Measurements from ENCODE around the gene OGDHL.
"Not testable (repeated sequence)": the region's sequence is repeated elsewhere in the genome, so short reads cannot be mapped to it uniquely, and the experiment has no call there.

The OGDHL gene

GRCh38 chr10:49761789-49762565, at the start of gene OGDHL:
Gene OGDHL (minus strand): TSS chr10:49762323. CDS start chr10:49758592, 3,731 bp downstream.
- peak; percentile 86 for DNase-seq

- DNase-seq = no peak
Observed at GRCh38 chr10:49803988-49804387, 41.9 kb upstream of the OGDHL start.

DNA sequence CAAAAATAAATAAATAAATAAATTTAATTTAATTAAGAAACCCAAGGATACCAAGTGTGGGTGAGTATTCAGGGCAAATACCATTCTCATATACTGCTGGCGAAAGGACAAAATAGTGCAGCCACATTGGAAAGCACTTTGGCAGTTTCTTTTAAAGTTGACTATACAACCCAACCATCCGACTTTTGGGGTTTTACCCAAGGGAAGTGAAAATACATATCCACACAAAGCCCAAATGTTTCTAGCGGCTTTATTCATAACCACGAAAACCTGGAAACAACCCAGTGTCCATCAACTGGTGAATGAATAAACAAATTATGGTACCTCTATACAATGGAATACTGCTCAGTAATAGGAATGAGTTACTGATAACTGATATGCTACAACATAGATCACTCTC, 36.2 kb upstream of the OGDHL start:
- no peak for DNase-seq

DNA sequence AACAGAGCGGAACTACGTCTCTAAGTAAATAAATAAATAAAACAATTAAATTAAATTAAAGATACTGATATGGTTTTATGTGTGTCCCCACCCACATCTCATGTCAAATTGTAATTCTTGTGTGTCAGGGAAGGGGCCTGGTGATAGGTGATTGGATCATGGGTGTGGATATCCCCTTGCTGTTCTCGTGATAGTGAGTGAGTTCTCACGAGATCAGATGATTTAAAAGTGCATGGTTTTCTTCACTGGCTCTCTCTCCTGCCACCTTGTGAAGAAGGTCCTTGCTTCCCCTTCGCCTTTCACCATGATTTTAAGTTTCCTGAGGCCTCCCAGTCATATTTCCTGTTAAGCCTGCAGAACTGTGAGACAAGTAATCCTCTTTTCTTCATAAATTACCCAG, 29.0 kb upstream of the OGDHL start:
- no peak for DNase-seq

DNA sequence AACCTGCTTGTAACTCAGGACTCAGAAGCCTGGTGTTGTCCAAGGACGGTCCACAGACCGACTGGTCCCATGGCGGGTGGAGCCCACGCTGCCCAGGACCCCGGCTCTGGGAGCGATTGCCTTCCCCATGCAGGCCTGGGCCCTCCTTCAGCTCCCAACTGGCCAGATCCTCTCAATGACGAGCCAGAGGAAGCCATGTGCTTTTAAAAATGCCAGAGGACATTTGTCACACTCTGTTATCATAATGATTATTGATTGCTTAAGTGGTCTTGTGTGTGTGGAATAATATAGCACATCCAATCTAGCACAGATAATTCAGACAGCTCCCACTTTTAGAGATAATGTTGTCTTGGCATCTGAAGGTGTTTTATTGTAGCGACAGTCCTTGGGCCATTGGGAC, 22.6 kb upstream of the OGDHL start:
- DNase-seq = peak; percentile 50

- no peak for DNase-seq
Observed at GRCh38 chr10:49783645-49784044, 21.5 kb upstream of the OGDHL start.

DNA sequence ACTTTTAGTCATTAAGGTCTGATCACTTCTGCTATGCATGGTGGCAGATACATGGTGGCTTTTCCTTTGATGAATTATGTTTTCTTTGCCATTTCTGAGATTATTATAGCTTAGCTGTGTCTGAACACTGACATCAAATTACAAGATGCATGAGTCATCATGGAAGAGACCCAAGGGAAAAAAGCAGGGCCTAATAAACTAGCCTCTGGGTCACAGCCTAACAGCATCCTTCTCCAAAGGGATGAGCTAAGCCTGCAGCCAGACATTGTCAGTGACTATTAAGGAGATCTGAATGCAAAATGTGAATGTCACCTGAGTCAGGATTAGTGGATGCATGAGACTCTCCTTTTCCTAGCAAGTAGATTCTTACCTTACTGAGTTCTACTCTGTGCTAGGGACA, 19.1 kb upstream of the OGDHL start:
- no peak for DNase-seq

DNA sequence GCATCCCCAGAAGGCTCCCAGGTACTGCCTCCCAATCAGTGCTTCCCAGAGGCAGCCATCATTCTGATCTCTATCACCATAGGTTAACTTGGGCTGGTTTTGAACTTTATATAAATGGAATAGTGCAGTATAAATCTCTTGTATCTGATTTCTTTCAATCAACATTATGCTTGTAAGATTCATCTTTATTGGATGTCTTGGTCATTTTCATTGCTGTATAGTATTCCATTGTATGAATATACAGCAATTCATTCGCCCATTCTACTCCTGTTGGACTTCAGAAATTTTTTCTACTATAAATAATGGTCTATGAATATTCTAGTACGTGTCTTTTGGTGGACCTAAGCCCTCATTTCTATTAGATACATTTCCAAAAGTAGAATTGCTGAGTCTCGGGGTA, 16.1 kb upstream of the OGDHL start:
- no peak for DNase-seq

- no peak for DNase-seq
Observed at GRCh38 chr10:49776851-49777250, 14.7 kb upstream of the OGDHL start.

DNA sequence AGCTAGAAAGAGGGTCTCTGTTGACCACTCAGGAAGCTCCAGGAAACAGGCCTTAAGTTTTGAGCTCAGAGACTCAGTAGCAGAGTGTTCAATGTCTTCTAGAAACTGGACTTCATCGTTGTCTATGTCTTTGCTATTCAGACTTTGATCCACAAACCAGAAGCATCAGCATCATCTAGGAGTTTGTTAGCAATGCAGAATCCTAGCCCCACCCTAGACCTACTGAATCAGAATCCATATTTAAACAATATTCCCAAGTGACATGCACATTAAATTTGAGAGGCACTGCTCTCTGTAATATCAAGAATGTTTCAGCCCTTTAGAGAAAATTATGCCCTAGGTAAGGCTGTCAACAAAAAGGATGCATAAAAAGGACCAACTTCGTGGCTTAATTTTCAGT, 12.9 kb upstream of the OGDHL start:
- DNase-seq = no peak

- not testable (repeated sequence) for DNase-seq
Observed at GRCh38 chr10:49772944-49773343, 10.8 kb upstream of the OGDHL start.

DNA sequence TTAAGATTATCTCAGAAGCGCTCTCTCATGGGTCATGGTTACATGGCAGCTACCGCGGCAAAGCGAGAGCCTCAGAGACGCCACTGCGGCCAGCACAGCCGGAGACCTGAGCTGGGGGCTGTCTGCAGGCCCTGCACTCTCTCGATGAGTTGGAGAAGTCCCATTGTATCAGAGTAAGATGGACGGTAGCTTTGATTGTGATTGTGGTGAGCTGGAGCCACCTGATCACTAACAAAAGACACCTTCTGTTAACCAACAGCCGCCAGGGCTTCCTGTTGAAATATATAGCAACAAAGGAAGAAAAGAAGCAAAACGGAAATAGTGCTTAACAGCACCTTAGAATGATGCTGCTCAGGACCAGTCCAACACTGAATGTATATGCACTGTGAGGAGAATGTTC, 8.9 kb upstream of the OGDHL start:
- DNase-seq = not testable (repeated sequence)

DNA sequence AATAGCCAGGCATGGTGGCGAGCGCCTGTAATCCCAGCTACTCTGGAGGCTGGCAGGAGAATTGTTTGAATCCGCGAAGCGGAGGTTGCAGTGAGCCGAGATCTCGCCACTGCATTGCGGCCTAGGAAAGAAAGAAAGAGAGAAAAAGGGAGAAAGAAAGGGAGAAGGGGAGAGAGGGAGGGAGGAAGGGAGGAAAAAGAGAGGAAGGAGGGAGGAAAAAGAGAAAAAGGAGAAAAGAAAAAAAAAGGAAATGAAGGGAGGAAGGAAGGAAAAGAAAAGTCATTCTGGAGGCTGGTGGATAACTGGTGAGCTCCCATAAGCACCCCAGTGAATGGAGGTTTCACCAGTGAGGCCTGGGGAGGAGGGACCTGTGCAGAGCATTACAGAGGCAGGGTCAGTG, 7.6 kb upstream of the OGDHL start:
- no peak for DNase-seq

DNA sequence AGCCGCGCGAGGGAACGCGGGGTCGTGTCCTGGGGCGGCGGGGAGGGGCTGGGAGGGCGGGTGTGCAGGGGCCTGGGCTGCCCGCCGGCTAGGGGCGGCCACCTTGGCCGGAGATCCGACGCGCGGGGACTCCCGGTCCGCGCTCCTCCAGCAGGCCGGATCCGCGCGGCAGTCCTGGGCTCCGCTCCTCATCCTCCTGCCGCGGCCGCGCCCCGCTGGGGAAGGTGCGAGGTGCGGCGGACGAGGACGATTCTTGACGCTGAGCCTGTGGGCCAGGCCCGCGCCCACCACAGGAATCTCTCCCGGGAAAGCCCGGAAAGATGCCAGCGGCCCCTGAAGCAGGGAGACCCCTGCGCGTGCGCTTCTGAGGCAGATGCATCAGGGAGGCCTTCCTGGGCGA, 6.6 kb upstream of the OGDHL start:
- DNase-seq = peak; percentile 50

DNA sequence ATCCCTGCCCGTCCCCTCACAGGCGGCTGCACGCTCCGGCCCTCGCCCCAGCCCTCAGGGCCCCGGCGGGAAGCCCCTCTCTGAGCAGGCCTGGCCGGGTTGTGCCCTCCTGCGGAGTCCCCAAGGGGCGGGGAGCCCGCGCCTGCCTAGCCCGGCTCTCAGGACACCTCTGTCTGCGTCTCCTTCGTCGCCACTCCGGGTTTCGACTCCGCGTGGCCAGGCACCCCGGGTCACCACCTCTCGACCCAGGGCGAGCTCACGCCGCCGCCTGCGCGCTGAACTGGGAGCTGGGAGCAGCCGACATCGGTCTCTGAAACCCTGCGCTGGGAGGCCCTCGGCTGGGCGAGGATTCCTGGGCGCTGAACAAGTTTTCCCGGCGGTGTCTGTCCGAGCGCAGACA, 6.2 kb upstream of the OGDHL start:
- DNase-seq = peak; percentile 60

DNA sequence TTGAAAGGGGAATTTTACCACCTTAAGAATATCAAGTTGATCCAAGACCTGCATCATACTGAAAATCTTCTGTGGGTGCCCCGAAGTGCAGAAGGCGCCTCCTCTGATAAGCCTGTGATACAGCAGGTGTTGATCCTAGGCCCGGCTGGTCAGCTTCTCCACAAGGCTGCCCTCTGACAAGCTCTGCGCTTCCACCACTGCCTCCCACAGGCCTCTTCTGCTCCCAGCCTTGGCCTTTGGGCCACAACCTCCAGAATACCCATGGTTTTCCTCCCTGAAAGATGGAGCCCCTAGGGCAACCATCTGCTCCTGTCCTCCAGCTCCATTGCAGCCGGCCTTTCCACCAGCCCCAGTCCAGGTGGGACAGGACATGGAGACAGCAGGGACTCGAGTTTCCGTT, 5.6 kb upstream of the OGDHL start:
- no peak for DNase-seq

GRCh38 chr10:49766484-49766883, 4.4 kb upstream of the OGDHL start:
- no peak for DNase-seq

DNA sequence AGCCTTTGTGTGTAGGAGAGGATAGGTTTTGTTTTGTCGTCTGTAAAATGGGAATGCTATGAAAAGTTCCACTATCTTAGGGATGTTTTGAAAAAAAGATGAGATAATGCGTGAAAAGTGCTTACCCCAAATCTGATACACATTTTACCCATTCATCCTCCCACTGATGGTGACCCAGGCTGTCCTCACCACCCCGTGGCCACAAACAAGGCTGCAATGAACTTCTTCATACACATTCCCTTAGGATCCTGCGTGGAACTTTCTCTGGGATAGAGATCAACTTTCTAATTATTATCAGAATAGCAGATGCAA, 399 bp upstream of the OGDHL start:
- no peak for DNase-seq

- no peak for DNase-seq
Observed at GRCh38 chr10:49761201-49761788, 828 bp downstream of the OGDHL start.

GRCh38 chr10:49760789-49761188, 1.3 kb downstream of the OGDHL start:
- DNase-seq = no peak

DNA sequence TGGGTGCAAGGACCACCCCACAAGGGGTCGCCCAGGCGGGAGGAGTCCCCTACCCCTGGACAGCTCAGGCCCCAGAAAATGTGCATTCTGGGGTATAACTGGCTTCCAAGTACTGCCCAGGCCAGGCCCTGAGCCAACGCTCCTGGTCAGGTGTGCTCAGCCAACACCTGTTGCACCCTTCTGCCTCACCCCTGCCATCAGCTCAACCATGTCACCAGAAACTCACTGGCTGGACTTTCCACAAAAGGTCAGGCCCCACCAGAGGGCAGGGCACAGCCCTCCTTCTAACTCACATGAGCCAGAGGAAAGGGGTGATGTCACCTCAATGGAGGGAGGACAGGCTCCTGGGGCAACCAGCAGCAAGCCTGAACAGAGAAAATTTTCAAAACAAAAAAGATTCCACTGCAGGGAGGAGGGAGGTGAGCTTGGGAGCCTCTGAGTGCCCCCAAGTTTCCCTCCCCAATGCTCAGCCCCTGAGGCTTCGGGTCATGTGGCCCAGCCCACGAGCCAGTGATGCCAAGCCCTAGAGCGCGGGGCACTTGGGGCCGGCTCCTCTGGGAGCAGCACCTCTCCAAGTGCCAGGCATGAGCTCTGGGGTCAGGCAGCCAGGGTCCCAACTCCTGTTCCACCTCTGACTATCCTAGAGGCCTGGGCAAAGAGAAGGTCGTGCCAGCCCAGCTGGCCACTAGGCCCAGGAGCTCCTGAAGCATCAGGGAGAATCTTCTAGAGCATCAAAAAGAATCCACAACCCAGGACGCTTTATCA, 2.2 kb downstream of the OGDHL start:
- DNase-seq = no peak

GRCh38 chr10:49758249-49758930, 3.7 kb downstream of the OGDHL start:
- DNase-seq = no peak

DNA sequence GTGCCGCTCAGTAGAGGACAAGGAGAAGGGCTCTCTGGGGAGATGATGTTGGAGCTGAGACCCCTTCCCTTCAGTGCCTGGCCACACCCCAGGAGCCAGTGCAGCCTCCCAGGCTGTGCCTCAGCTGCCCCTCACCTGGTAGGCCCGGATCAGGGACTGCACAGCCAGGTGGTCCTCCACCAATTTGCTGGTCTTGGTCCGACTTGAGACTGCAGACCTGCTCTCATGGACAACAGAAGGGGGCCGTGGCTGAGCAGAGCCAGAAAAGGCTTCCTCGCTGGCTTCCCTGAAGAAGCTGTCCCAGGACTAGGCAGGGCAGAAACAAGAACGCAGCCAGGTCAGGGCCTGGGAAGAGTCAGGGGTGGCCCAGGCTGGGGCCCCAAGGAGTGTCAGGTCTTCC, 5.5 kb downstream of the OGDHL start:
- DNase-seq = no peak

- no peak for DNase-seq
Observed at GRCh38 chr10:49756031-49756430, 6.1 kb downstream of the OGDHL start.

All from retina (tissue), 1 donor.